Measurements from ENCODE around the gene PEX10. TPM values are rescaled to one million over a fixed set of nuclear protein-coding genes. Genes with fewer than 3 reads are reported as not detected.

Gene PEX10
- total RNA-seq, 2 donors from 2014 or later: 16.2 to 17.4 TPM

DNA sequence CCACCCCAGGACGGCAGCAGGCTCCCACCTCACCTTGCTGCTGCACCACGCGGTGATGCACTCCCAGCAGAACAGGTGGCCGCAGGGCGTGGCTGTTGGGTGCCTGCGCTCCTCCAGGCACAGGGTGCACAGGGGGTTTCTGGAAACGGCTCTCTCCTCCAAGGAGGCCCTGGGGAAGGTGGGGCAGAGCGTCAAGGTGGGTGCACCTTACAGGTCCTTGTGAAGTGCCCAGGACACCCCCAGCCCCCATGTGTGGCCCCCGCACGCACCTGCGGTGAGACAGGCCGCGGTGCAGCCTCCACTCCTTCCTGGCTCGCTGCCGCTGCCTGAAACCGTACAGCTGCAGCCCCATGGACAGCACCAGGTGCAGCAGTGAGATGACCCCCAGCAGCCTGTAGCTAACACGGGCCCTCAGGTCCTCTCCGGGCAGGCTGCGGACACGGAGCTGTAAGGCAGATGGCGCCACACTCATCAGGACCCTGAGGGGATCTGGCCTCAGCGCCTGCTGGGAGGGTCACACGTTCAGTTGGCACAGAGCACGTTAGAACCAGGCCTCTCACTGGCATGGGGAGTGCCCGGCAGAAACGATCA, 5.8 kb downstream of the PEX10 start:
- Histone ChIP-seq H3K36me3 (peaks cover 47% of the 10 kb centered on the region), H3K27ac (no peak overlapping the region)
- no peak for DNase-seq (ENCODE audit: low spot score)

DNA sequence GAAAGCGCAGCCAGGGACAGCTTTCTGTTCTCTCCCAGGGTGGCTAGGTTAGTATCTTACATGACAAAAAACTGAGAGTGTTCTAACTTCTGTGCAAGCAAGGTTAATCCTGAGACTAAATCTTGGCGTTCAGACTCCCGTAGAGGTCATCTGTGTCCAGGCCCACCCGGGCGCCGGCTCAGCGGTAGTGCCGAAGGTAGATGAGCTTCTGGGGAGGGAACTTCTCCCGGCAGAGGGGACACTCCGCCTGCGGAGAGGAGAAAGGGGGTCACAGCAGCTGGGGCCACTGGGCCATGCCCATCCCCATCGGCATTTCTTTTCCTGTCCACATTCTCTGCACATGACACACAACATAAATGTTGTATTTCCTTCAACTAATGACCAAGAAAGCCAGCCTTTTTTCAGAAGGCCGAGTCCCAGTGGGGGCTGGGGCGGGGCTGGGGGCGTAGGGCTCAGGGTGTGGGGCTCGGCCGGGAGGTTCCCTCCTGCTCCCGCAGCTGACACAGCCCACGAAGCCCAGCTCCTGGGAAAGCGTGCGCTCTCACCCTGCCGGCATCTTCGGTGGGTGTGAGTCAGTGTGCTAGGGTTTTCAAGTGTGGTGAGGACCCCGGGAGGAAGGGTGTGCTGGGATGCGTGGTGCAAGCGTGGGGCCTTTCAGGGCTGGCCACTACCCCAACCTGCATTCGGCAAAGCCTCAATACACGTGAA, 6.6 kb downstream of the PEX10 start:
- no peak overlapping the region for H3K27ac ChIP-seq
- no peak overlapping the region for H3K4me3 ChIP-seq
- H3K9me3 ChIP-seq: no peaks in the 10 kb centered on the region
- no peaks in the 10 kb centered on the region for H3K27me3 ChIP-seq
- peaks cover 52% of the 10 kb centered on the region for H3K36me3 ChIP-seq
- TF ChIP-seq, protein P1, sequence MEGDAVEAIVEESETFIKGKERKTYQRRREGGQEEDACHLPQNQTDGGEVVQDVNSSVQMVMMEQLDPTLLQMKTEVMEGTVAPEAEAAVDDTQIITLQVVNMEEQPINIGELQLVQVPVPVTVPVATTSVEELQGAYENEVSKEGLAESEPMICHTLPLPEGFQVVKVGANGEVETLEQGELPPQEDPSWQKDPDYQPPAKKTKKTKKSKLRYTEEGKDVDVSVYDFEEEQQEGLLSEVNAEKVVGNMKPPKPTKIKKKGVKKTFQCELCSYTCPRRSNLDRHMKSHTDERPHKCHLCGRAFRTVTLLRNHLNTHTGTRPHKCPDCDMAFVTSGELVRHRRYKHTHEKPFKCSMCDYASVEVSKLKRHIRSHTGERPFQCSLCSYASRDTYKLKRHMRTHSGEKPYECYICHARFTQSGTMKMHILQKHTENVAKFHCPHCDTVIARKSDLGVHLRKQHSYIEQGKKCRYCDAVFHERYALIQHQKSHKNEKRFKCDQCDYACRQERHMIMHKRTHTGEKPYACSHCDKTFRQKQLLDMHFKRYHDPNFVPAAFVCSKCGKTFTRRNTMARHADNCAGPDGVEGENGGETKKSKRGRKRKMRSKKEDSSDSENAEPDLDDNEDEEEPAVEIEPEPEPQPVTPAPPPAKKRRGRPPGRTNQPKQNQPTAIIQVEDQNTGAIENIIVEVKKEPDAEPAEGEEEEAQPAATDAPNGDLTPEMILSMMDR (IDR thresholded peaks at IDR 0.05): no peak
- H3K4me1 ChIP-seq: peaks cover 0 to 6% of the 10 kb centered on the region in 2 donors
- no peak for DNase-seq (ENCODE audit: low spot score)

More for the DNA sequence above, 5.8 kb downstream of the PEX10 start:
- TF ChIP-seq, protein P1 (IDR thresholded peaks at IDR 0.05): no peak
- Histone ChIP-seq H3K4me1 (peaks cover 0 to 9% of the 10 kb centered on the region in 2 donors), H3K9me3 (no peaks in the 10 kb centered on the region), H3K4me3 (no peak overlapping the region), H3K27me3 (no peaks in the 10 kb centered on the region)

DNA sequence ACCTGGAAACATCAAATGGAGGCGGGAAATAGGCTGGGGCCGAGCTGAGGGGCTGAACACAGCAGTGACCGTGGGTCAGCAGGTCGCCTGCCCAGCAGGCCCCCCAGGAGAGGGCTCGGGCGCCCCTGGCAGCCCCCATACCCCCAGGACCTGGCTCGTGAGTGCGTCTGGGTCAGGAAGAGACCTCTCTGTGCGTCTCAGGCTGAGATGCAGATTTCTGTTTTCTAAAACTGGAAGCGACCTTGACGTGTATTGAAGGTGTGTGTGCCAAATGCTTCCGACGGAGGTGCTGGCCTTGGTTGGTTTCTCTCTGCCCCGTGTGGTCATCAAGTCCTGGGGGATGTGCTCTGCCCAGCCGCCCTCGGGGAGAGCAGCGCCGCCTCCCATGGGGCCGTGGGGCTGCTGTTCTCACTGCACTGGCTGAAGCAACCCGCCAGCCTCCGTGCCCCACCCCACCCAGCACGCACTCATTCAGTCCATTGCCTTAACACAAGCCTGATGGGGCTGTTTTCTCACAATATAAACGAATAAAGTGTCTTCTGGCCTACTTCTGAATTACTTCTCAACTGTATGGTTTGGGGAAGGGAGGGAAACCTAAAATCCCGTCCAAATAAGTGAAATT, 7.4 kb downstream of the PEX10 start:
- no peak overlapping the region for H3K4me3 ChIP-seq
- no peak for DNase-seq (ENCODE audit: low spot score)

DNA sequence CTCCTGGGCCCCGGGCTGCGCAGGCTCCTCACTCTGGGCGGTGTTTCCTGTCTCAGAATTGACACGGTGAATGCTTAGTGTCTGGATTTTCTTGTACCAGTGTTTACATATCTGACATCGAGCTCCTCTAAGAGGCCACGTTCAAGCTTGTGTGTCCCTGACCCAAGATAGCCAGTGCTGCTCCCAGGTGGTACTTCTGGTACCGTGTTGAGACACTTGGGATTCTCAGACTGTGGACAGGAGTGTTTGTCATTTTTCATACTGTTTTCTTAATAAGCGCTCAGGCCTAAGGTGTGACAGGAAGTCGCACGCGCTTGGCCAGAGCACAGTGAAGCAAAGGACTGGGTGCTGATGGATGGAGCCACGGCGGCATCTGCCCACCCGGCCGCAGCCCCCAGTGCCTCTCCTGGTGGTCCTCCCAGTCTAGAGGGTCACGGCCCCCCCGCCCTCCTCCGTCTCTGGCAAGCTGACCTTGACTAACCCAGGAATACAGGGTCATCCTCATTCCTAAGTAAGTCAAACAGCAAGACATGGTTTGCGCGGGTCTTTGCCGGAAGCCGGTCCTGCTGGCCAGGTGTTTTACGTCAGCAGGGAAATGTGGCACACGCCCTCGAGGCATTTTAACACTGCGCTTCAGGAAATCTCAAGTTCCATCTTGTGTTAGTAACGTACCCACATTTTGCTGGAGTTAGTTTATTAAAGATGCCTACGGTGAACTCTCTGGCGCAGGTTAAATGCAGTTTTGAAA, 8.0 kb downstream of the PEX10 start:
- Histone ChIP-seq H3K27ac (no peak overlapping the region), H3K27me3 (no peaks in the 10 kb centered on the region), H3K4me1 (peaks cover 0 to 4% of the 10 kb centered on the region in 2 donors), H3K9me3 (no peaks in the 10 kb centered on the region), H3K36me3 (peaks cover 66% of the 10 kb centered on the region), H3K4me3 (no peak overlapping the region)
- no peak for DNase-seq (ENCODE audit: low spot score)
- TF ChIP-seq, protein P1 (IDR thresholded peaks at IDR 0.05): no peak

More for the DNA sequence above, 7.4 kb downstream of the PEX10 start:
- H3K27me3 ChIP-seq: no peaks in the 10 kb centered on the region
- H3K36me3 ChIP-seq: peaks cover 59% of the 10 kb centered on the region
- peaks cover 0 to 6% of the 10 kb centered on the region in 2 donors for H3K4me1 ChIP-seq
- no peak overlapping the region for H3K27ac ChIP-seq
- H3K9me3 ChIP-seq: no peaks in the 10 kb centered on the region
- TF ChIP-seq, protein P1 (IDR thresholded peaks at IDR 0.05): no peak

DNA sequence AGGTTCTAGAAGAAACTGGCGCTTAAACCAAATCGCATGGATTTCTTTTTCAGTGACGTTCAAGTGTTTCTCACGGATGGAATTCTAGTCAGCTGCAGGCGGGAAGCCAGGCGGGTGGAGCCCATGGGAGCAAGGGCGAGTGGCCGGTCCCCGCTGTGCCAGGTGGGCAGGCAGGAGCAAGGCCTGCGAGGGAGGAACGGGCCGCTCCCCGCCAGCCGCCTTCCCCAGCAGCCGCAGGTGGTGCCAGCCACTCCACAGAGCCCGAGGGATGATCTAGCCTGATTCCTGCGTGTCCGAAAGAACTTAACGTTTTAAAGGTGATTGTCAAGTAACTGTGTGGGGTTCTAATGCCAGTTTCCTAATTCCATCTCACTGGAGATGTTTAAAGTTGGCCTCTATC, 9.1 kb downstream of the PEX10 start:
- DNase-seq (ENCODE audit: low spot score): no peak
- H3K27me3 ChIP-seq: no peaks in the 10 kb centered on the region
- H3K4me3 ChIP-seq: no peak overlapping the region
- no peaks in the 10 kb centered on the region for H3K9me3 ChIP-seq
- TF ChIP-seq, protein P1 (IDR thresholded peaks at IDR 0.05): no peak
- no peak overlapping the region for H3K27ac ChIP-seq
- H3K4me1 ChIP-seq: no peaks in the 10 kb centered on the region
- peaks cover 77% of the 10 kb centered on the region for H3K36me3 ChIP-seq

Measured in right atrium auricular region (tissue), 2 donors.